PC-9 (cell line): ENCODE measurements around the gene FNDC3B. TPM values are rescaled to one million over a fixed set of nuclear protein-coding genes. Genes with fewer than 3 reads are reported as not detected.

Experiments used
- BruUV-seq: library from RNA; stranded (reverse); fragments of 400-500 nt; replicated peaks from 2 replicates; lab custom pipeline; 2021; lab: Mats Ljungman, UMichigan
- CTCF ChIA-PET: fragments of 300-600 bp; sonication (Branson Sonifier 250); formaldehyde crosslinking; loops from one replicate; lab custom pipeline; 2022; ENCODE audit warnings: antibody characterized with exemption; lab: Charles Lee
- POLR2A ChIA-PET: fragments of 300-600 bp; sonication (Branson Sonifier 250); formaldehyde crosslinking; loops from one replicate; lab custom pipeline; 2022; ENCODE audit warnings: antibody characterized with exemption; ENCODE audit not compliant: unreplicated experiment; lab: Charles Lee
- DNase-seq, 2 experiments: peaks; one replicate each; pipeline versions ENCODE4 v3.0.0 to v3.0.0-alpha.2; 2015 to 2022; ENCODE audit warnings: mixed read lengths in 1 of 2
- H2AFZ ChIP-seq: fragments of 200-600 bp; sonication (generic); 2 replicates; pipeline ENCODE4 v1.8.1; 2017; ENCODE audit warnings: antibody characterized with exemption
- H3F3A ChIP-seq: fragments of 200-600 bp; sonication (generic); 2 replicates; pipeline ENCODE4 v1.8.1; 2017; ENCODE audit warnings: antibody characterized with exemption, mild to moderate bottlenecking, low read depth; ENCODE audit not compliant: insufficient read depth
- H3K27ac ChIP-seq: fragments of 200-600 bp; sonication (generic); 2 replicates; pipeline ENCODE4 v1.6.1; 2016; ENCODE audit warnings: mixed run types
- H3K27me3 ChIP-seq: fragments of 200-600 bp; sonication (generic); 2 replicates; pipeline ENCODE4 v1.6.1; 2016; ENCODE audit warnings: low read depth, mixed run types; ENCODE audit not compliant: insufficient read depth
- H3K36me3 ChIP-seq: fragments of 200-600 bp; sonication (generic); 2 replicates; pipeline ENCODE4 v1.6.1; 2016; ENCODE audit warnings: low read depth, mixed run types
- H3K4me1 ChIP-seq: fragments of 200-600 bp; sonication (generic); replicated peaks from 2 replicates; pipeline ENCODE4 v1.6.1; 2016; ENCODE audit warnings: mixed run types; ENCODE audit not compliant: insufficient read depth
- H3K4me2 ChIP-seq: fragments of 200-600 bp; sonication (generic); 2 replicates; pipeline ENCODE4 v1.6.1; 2017; ENCODE audit warnings: mixed run types
- H3K4me3 ChIP-seq: fragments of 200-600 bp; sonication (generic); 2 replicates; pipeline ENCODE4 v1.6.1; 2016; ENCODE audit warnings: mixed run types
- H3K79me2 ChIP-seq: fragments of 200-600 bp; sonication (generic); 2 replicates; pipeline ENCODE4 v1.6.1; 2017; ENCODE audit warnings: low read depth, mixed run types
- H3K9me2 ChIP-seq: fragments of 200-600 bp; sonication (generic); 2 replicates; pipeline ENCODE4 v1.8.1; 2017; ENCODE audit warnings: mild to moderate bottlenecking; ENCODE audit not compliant: insufficient read depth
- H3K9me3 ChIP-seq: fragments of 200-600 bp; sonication (generic); 2 replicates; pipeline ENCODE4 v1.8.1; 2016; ENCODE audit warnings: low read depth; ENCODE audit not compliant: insufficient read depth
- H4K20me1 ChIP-seq: fragments of 200-600 bp; sonication (generic); 2 replicates; pipeline ENCODE4 v1.8.1; 2017; ENCODE audit not compliant: insufficient read depth
- EZH2 ChIP-seq: fragments of 200-600 bp; sonication (generic); IDR thresholded peaks from 2 replicates; pipeline ENCODE4 v1.8.0; 2017; ENCODE audit warnings: antibody characterized with exemption, low read depth
- intact Hi-C: fragments of 100-400 bp; cut with micrococcal nuclease; formaldehyde crosslinking; loops from one replicate; pipeline ENCODE4 v1.10.0; 2022; ENCODE audit not compliant: unreplicated experiment
- total RNA-seq: library from RNA; stranded (reverse); gene quantifications from 2 replicates; pipeline ENCODE4 v1.2.3, GENCODE V29; 2021
- TF ChIP-seq, protein P1 (sequence below): fragments of 200-600 bp; sonication (generic); conservative IDR thresholded peaks from 2 replicates; pipeline ENCODE4 v1.6.1; 2017; ENCODE audit warnings: mixed run types, antibody characterized with exemption, mild to moderate bottlenecking, moderate library complexity

FNDC3B gene
- total RNA-seq, 1 experiment from 2014 or later = 106 TPM

DNA sequence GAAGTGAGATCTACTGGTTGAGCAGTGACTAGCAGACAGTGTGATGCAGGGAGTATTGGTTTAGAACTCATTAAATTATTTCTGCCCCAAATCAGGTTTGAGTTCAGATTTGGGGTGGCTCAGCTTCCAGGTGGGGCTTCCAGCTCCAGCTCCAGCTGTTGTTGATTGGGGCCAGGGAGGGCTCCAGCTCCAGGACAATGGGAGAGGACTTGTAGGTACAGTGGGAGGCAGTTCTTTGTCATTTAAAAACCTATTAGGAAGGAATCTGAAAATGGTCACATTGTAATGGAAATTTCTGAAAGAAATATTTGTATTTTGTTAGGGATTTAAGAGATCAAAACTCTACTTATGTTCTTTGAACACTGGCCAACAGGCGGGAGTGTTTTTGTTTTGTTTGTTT is 97.0 kb downstream of the FNDC3B start:
- Histone ChIP-seq H3K27me3 (no peaks in the 10 kb centered on the region), H3K79me2 (peaks cover 94% of the 10 kb centered on the region), H2AFZ (no peak overlapping the region), H3K4me1 (peaks cover 96% of the 10 kb centered on the region), H3K9me2 (no peaks in the 10 kb centered on the region), H3K4me2 (peak overlapping the region; percentile 39), H3K4me3 (no peak overlapping the region), H3F3A (peaks cover 96% of the 10 kb centered on the region), H3K36me3 (peaks cover 66% of the 10 kb centered on the region), H4K20me1 (peaks cover 5% of the 10 kb centered on the region), H3K27ac (peak overlapping the region; percentile 86), H3K9me3 (no peaks in the 10 kb centered on the region)
- intact Hi-C loops = no loop called here
- BruUV-seq = no TSS peak
- DNase-seq = no peak
- no peak for TF ChIP-seq EZH2
- TF ChIP-seq, protein P1, sequence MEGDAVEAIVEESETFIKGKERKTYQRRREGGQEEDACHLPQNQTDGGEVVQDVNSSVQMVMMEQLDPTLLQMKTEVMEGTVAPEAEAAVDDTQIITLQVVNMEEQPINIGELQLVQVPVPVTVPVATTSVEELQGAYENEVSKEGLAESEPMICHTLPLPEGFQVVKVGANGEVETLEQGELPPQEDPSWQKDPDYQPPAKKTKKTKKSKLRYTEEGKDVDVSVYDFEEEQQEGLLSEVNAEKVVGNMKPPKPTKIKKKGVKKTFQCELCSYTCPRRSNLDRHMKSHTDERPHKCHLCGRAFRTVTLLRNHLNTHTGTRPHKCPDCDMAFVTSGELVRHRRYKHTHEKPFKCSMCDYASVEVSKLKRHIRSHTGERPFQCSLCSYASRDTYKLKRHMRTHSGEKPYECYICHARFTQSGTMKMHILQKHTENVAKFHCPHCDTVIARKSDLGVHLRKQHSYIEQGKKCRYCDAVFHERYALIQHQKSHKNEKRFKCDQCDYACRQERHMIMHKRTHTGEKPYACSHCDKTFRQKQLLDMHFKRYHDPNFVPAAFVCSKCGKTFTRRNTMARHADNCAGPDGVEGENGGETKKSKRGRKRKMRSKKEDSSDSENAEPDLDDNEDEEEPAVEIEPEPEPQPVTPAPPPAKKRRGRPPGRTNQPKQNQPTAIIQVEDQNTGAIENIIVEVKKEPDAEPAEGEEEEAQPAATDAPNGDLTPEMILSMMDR = no peak
- ChIA-PET CTCF (interaction anchor here (0.6 kb wide), 1 partner anchor 178 kb away, joined by 4 read pairs; no protein-coding TSS in a partner anchor), POLR2A (no interaction called here)

DNA sequence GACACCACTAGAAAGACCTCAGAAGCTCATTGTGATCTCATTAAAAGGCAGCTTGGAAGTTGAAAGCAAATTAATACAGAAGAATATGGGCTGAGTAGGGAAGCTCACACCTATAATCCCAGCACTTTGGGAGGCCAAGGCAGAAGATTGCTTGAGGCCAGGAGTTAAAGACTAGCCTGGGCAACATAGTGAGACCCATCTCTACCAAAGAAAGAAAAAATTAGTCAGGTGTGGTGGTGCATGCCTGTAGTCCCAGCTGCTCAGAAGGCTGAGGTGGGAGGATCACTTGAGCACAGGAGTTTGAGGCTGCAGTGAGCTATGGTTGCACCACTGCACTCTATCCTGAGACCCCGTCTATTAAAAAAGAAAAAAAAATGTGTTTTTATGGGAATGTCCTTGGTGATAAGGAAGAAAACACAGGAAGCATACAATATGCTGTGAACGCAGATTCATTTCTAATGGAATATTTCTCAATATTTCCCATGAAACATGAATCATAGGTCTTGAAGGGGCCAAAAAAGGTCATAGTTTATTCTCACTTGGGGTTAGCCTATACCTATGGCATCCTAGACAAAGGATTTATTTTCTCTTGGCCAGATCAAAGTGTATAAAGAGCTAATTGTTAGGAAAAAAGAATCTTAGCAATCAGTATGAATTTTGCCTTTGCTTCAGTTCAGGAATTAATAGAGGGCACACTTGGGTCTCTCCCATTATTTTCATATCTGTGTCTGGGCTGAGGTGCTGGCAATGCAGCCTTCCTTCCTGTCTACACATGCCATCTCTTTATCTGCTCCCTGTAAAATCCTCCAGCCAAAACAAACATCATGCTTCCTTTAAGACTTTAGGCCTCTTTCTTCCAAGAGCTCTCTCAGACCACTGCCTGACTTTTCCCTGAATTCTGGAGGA is 98.2 kb downstream of the FNDC3B start:
- intact Hi-C loops = no loop called here
- Histone ChIP-seq H3K4me3 (no peak overlapping the region), H3K36me3 (peaks cover 55% of the 10 kb centered on the region), H4K20me1 (peaks cover 6% of the 10 kb centered on the region), H3K27me3 (no peaks in the 10 kb centered on the region), H3K27ac (peak overlapping the region; percentile 86), H3K9me3 (peaks cover 4% of the 10 kb centered on the region; the same call in 1 of the 2 replicates), H3K4me1 (peaks cover 96% of the 10 kb centered on the region), H2AFZ (no peak overlapping the region), H3K79me2 (peaks cover 94% of the 10 kb centered on the region), H3F3A (peaks cover 96% of the 10 kb centered on the region), H3K9me2 (no peaks in the 10 kb centered on the region), H3K4me2 (peak overlapping the region; percentile 73)
- BruUV-seq = TSS peak; percentile 7
- CTCF ChIA-PET = interaction anchor here (1.5 kb wide), 1 partner anchor 32 kb away, joined by 4 read pairs; no protein-coding TSS in a partner anchor
- POLR2A ChIA-PET = interaction anchor here (0.6 kb wide), 2 partner anchors 201 to 290 kb away, joined by 3 to 4 read pairs; no protein-coding TSS in a partner anchor
- TF ChIP-seq, protein P1 = no peak
- TF ChIP-seq EZH2 = no peak
- peak in 1 of 2 experiments; percentile 61 for DNase-seq

DNA sequence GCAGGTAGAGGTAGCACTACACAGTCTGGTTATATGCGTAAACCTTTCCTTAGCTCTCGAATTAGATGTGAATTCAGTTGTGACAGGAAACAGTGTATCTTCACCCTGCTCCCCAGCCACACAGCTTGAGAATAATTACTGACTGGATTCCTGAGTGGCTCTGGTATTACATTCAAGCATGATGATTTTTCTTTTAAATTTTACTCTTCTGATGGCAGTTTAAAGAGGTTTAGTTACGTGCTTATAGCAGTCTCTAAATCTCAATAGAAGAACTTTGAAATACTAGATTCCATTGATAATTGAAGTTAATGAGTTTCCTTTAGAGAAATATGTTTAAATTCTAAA is 98.8 kb downstream of the FNDC3B start:
- H3K27me3 ChIP-seq = no peaks in the 10 kb centered on the region
- CTCF ChIA-PET = interaction anchor here (1.5 kb wide), 1 partner anchor 31 kb away, joined by 4 read pairs; no protein-coding TSS in a partner anchor
- H3K9me3 ChIP-seq = peaks cover 10% of the 10 kb centered on the region
- H3K4me2 ChIP-seq = peak overlapping the region; percentile 73
- intact Hi-C loops = no loop called here
- BruUV-seq = no TSS peak
- POLR2A ChIA-PET = interaction anchor here (0.5 to 0.6 kb wide), 3 partner anchors 21 to 327 kb away, joined by 3 read pairs; no protein-coding TSS in a partner anchor
- H4K20me1 ChIP-seq = peaks cover 6% of the 10 kb centered on the region
- no peak for DNase-seq
- peaks cover 98% of the 10 kb centered on the region for H3F3A ChIP-seq
- H3K4me3 ChIP-seq = no peak overlapping the region
- H3K9me2 ChIP-seq = no peaks in the 10 kb centered on the region
- H3K36me3 ChIP-seq = peaks cover 57% of the 10 kb centered on the region
- peaks cover 98% of the 10 kb centered on the region for H3K4me1 ChIP-seq
- TF ChIP-seq EZH2 = no peak
- TF ChIP-seq, protein P1 = no peak
- peak overlapping the region; percentile 86 for H3K27ac ChIP-seq
- H3K79me2 ChIP-seq = peaks cover 94% of the 10 kb centered on the region
- H2AFZ ChIP-seq = no peak overlapping the region
